Measurements from ENCODE around the gene PRSS36. TPM values are rescaled to one million over a fixed set of nuclear protein-coding genes. Genes with fewer than 3 reads are reported as not detected.

The PRSS36 gene
- total RNA-seq, 2 donors from 2014 or later, result 1.3 to 1.9 TPM

DNA sequence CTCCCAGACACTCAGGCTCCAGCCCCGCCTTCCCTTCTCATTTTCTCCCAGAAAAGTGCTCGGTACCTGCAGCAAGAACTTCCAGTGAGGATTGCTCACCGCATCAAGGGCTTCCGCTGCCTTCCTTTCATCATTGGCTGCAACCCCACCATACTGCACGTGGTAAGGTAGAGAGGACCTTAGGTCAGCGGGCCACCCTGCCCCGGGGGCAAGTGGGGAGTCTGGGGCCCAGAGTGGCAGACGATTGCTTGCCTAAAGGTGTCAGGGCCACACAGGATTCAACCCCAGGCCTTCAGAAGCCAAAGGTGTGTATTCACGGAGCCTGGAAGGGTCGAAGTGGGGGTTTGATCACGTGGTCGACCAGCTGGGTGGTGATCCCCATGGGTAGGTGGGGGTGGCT, 40.2 kb downstream of the PRSS36 start:
- Histone ChIP-seq H3K4me3 (no peak overlapping the region), H3K4me1 (peaks cover 0 to 46% of the 10 kb centered on the region in 2 donors)
- no peak for DNase-seq (ENCODE audit: low spot score)

GRCh38 chr16:31108794-31109558, 40.9 kb downstream of the PRSS36 start:
- Histone ChIP-seq H3K4me3 (peak overlapping the region; percentile 75 to 90), H3K9me3 (no peaks in the 10 kb centered on the region), H3K36me3 (peaks cover 29% of the 10 kb centered on the region), H3K27me3 (no peaks in the 10 kb centered on the region), H3K27ac (peak overlapping the region; percentile 87 to 92), H3K4me1 (peaks cover 0 to 43% of the 10 kb centered on the region in 2 donors)
- TF ChIP-seq, protein P1, sequence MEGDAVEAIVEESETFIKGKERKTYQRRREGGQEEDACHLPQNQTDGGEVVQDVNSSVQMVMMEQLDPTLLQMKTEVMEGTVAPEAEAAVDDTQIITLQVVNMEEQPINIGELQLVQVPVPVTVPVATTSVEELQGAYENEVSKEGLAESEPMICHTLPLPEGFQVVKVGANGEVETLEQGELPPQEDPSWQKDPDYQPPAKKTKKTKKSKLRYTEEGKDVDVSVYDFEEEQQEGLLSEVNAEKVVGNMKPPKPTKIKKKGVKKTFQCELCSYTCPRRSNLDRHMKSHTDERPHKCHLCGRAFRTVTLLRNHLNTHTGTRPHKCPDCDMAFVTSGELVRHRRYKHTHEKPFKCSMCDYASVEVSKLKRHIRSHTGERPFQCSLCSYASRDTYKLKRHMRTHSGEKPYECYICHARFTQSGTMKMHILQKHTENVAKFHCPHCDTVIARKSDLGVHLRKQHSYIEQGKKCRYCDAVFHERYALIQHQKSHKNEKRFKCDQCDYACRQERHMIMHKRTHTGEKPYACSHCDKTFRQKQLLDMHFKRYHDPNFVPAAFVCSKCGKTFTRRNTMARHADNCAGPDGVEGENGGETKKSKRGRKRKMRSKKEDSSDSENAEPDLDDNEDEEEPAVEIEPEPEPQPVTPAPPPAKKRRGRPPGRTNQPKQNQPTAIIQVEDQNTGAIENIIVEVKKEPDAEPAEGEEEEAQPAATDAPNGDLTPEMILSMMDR (IDR thresholded peaks at IDR 0.05), result no peak
- no peak for DNase-seq (ENCODE audit: low spot score)

More for the DNA sequence above, 40.2 kb downstream of the PRSS36 start:
- TF ChIP-seq, protein P1 (IDR thresholded peaks at IDR 0.05), result no peak
- Histone ChIP-seq H3K36me3 (peaks cover 29% of the 10 kb centered on the region), H3K27ac (peak overlapping the region in 1 of 2 donors; percentile 92), H3K9me3 (no peaks in the 10 kb centered on the region), H3K27me3 (no peaks in the 10 kb centered on the region)

GRCh38 chr16:31108035-31108793, 41.7 kb downstream of the PRSS36 start, which contains the start of gene BCKDK:
BCKDK (plus strand) TSS chr16:31108386; CDS start chr16:31109224, 838 bp downstream.
- no peaks in the 10 kb centered on the region for H3K9me3 ChIP-seq
- DNase-seq (ENCODE audit: low spot score), result no peak
- peaks cover 29% of the 10 kb centered on the region for H3K36me3 ChIP-seq
- peaks cover 0 to 36% of the 10 kb centered on the region in 2 donors for H3K4me1 ChIP-seq
- H3K27ac ChIP-seq, result peak within 1 kb of the TSS; percentile 87 to 92
- H3K4me3 ChIP-seq, result peak within 1 kb of the TSS; percentile 75 to 90
- H3K27me3 ChIP-seq, result no peaks in the 10 kb centered on the region
- TF ChIP-seq, protein P1 (IDR thresholded peaks at IDR 0.05), result no peak

DNA sequence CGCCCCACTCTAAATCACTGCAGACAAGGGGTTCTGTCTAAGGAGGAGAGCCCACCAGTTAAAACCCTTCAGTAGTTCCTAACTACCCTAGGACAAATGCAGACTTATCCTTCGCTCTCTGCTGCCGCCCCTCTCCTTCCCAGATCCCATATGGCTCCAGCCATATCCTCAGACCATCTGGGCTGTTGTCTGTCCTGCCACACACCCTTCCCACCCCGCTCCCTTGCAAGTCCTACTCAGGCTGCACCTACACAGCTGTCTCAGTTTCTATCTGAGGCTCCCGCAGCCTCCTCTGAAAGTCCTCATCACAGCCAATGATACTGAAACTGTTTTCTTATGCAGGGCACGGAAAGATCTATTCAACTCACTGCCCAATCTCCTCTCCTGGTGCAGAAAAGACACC, 42.4 kb downstream of the PRSS36 start:
- DNase-seq (ENCODE audit: low spot score), result no peak
- Histone ChIP-seq H3K27ac (peak overlapping the region in 1 of 2 donors; percentile 87), H3K9me3 (no peaks in the 10 kb centered on the region), H3K27me3 (no peaks in the 10 kb centered on the region), H3K4me3 (no peak overlapping the region), H3K36me3 (peaks cover 29% of the 10 kb centered on the region), H3K4me1 (peaks cover 0 to 28% of the 10 kb centered on the region in 2 donors)
- TF ChIP-seq, protein P1 (IDR thresholded peaks at IDR 0.05), result no peak

DNA sequence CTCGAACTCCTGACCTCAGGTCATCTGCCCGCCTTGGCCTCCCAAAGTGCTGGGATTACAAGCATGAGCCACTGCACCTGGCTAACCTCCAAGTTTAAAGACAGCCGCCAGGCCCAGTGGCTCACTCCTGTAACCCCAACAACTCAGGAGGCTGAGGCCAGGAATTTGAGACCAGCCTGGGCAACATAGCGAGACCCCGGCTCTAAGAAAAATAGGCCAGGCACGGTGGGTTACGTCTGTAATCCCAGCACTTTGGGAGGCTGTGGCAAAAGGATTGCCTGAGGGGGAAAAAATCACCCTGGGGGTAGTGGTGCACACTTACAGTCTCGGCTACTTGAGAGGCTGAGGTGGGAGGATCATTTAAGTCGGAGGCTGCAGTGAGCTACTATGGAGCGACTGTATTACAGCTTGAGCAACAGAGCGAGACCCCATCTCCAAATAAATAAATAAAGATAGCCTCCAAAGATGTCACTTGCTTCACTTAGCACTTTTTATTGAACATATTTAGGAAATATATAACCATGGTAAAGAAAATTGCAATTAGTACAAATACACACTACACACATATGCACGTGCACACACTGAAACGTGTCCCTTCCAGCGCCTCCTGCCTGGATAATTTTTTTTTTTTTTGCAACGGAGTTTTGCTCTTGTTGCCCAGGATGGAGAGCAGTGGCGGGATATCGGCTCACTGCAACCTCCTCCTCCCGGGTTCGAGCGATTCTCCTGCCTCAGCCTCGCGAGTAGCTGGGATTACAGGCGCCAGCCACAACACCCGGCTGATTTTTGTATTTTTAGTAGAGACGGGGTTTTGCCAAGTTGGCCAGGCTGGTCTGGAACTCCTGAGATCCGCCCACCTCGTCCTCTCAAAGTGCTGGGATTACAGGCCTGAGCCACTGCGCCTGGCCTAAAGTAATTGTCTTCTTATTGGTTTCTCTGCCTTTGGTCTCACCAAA, 43.1 kb downstream of the PRSS36 start:
- peaks cover 23% of the 10 kb centered on the region for H3K36me3 ChIP-seq
- H3K4me3 ChIP-seq, result no peak overlapping the region
- H3K9me3 ChIP-seq, result no peaks in the 10 kb centered on the region
- TF ChIP-seq, protein P1 (IDR thresholded peaks at IDR 0.05), result no peak
- H3K27ac ChIP-seq, result no peak overlapping the region
- no peak for DNase-seq (ENCODE audit: low spot score)
- peaks cover 0 to 24% of the 10 kb centered on the region in 2 donors for H3K4me1 ChIP-seq
- no peaks in the 10 kb centered on the region for H3K27me3 ChIP-seq
